GM12892 (cell line): Measurements from ENCODE around the gene NF1.

ENCODE experiments used
- POLR2A ChIP-seq: IDR thresholded peaks from 2 replicates; pipeline ENCODE4 v1.6.1; 2011; ENCODE audit warnings: low read depth, low read length, control low read depth
- POLR2AphosphoS5 ChIP-seq: IDR thresholded peaks from 2 replicates; pipeline ENCODE4 v1.6.1; 2011; ENCODE audit warnings: low read depth, low read length, control low read depth
- TAF1 ChIP-seq: IDR thresholded peaks from 2 replicates; pipeline ENCODE4 v1.6.1; 2011; ENCODE audit warnings: low read depth, mild to moderate bottlenecking, control low read depth, low read length, borderline replicate concordance

GRCh38 chr17:31314782-31315100 lies 220.0 kb downstream of the NF1 start:
- TF ChIP-seq POLR2AphosphoS5 (no peak), POLR2A (no peak), TAF1 (no peak)
